Stimulated activated memory B cell treated with anti-CD40 and anti-IgM and Interleukin-4, amounts not matched to agents 10 μg/mL and 1 μg/mL and 100 μg/mL, for 72 hours (primary cell): ENCODE data around the gene RBFOX2.

Source experiments
- ATAC-seq: fragments of 150-1000 bp; cut with Tn5 transposase; 2 replicates; pipeline ENCODE4 v1.10.0; 2021
- H3K27ac Mint-ChIP-seq: one replicate; pipeline ENCODE4 v1.8.0; 2022; ENCODE audit warnings: mild to moderate bottlenecking, mixed read lengths
- H3K27me3 Mint-ChIP-seq: one replicate; pipeline ENCODE4 v1.8.0; 2022; ENCODE audit warnings: mixed read lengths
- H3K36me3 Mint-ChIP-seq: one replicate; pipeline ENCODE4 v1.8.0; 2022; ENCODE audit warnings: mixed read lengths
- H3K4me1 Mint-ChIP-seq: one replicate; pipeline ENCODE4 v1.8.0; 2022; ENCODE audit warnings: mixed read lengths
- H3K4me3 Mint-ChIP-seq: one replicate; pipeline ENCODE4 v1.8.0; 2022; ENCODE audit warnings: mild to moderate bottlenecking, moderate library complexity, mixed read lengths
- H3K9me3 Mint-ChIP-seq: one replicate; pipeline ENCODE4 v1.8.0; 2022; ENCODE audit warnings: mixed read lengths

The RBFOX2 gene

GRCh38 chr22:35844886-35845285 lies 183.7 kb downstream of the RBFOX2 start:
- Mint-ChIP-seq H3K36me3 (no peaks in the 10 kb centered on the region), H3K27ac (no peak overlapping the region), H3K4me3 (no peak overlapping the region), H3K9me3 (no peaks in the 10 kb centered on the region), H3K4me1 (peaks cover 6% of the 10 kb centered on the region), H3K27me3 (peaks cover 37% of the 10 kb centered on the region)
- no peak for ATAC-seq

- no peak overlapping the region for H3K4me3 Mint-ChIP-seq
- peaks cover 51% of the 10 kb centered on the region for H3K27me3 Mint-ChIP-seq
- no peaks in the 10 kb centered on the region for H3K9me3 Mint-ChIP-seq
- no peak overlapping the region for H3K27ac Mint-ChIP-seq
- H3K4me1 Mint-ChIP-seq = peaks cover 10% of the 10 kb centered on the region
- H3K36me3 Mint-ChIP-seq = no peaks in the 10 kb centered on the region
- no peak for ATAC-seq
Observed at GRCh38 chr22:35842954-35843353, 185.7 kb downstream of the RBFOX2 start.

GRCh38 chr22:35842519-35842913 lies 186.1 kb downstream of the RBFOX2 start:
- no peak for ATAC-seq
- Mint-ChIP-seq H3K36me3 (no peaks in the 10 kb centered on the region), H3K4me1 (peaks cover 10% of the 10 kb centered on the region), H3K27ac (no peak overlapping the region), H3K27me3 (peaks cover 56% of the 10 kb centered on the region), H3K9me3 (no peaks in the 10 kb centered on the region), H3K4me3 (no peak overlapping the region)

GRCh38 chr22:35841907-35842518 lies 186.6 kb downstream of the RBFOX2 start:
- Mint-ChIP-seq H3K36me3 (no peaks in the 10 kb centered on the region), H3K27ac (no peak overlapping the region), H3K4me3 (no peak overlapping the region), H3K9me3 (no peaks in the 10 kb centered on the region), H3K4me1 (peaks cover 10% of the 10 kb centered on the region), H3K27me3 (peaks cover 58% of the 10 kb centered on the region)
- no peak for ATAC-seq

DNA sequence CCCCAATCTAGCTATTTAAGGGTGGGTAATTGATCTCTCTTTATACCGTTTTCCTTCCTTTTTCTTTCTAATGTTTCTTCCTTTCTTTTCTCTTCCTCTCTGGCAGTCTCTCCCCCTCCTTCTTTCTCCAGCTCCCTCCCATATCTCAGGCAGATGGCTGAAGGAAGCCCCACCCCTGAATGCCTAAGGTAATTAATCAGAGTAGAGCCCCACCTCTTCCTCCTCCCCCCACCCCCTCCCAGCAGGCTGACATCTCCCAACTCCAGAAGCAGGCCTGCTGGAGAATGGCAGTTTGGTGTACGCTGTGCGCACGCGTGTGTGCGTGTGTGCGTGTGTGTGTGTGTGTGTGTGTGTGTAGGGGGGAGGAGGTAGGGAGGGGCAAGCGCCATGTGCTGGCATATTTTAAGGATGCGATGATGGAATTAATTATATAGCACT lies 188.3 kb downstream of the RBFOX2 start:
- Mint-ChIP-seq H3K36me3 (no peaks in the 10 kb centered on the region), H3K4me3 (no peak overlapping the region)

GRCh38 chr22:35839841-35840301 lies 188.8 kb downstream of the RBFOX2 start:
- Mint-ChIP-seq H3K27ac (no peak overlapping the region), H3K27me3 (peaks cover 63% of the 10 kb centered on the region), H3K9me3 (no peaks in the 10 kb centered on the region), H3K4me1 (peaks cover 10% of the 10 kb centered on the region), H3K4me3 (no peak overlapping the region), H3K36me3 (no peaks in the 10 kb centered on the region)
- no peak for ATAC-seq

More for the DNA sequence above, 188.3 kb downstream of the RBFOX2 start:
- Mint-ChIP-seq H3K27ac (no peak overlapping the region), H3K27me3 (peaks cover 63% of the 10 kb centered on the region), H3K9me3 (no peaks in the 10 kb centered on the region), H3K4me1 (peaks cover 10% of the 10 kb centered on the region)
- no peak for ATAC-seq

GRCh38 chr22:35838855-35839576 lies 189.6 kb downstream of the RBFOX2 start:
- no peak for ATAC-seq

GRCh38 chr22:35837101-35837727 lies 191.4 kb downstream of the RBFOX2 start:
- peaks cover 42% of the 10 kb centered on the region for H3K27me3 Mint-ChIP-seq
- no peak overlapping the region for H3K4me3 Mint-ChIP-seq
- H3K4me1 Mint-ChIP-seq = peaks cover 10% of the 10 kb centered on the region
- H3K9me3 Mint-ChIP-seq = no peaks in the 10 kb centered on the region
- no peaks in the 10 kb centered on the region for H3K36me3 Mint-ChIP-seq
- ATAC-seq = no peak
- no peak overlapping the region for H3K27ac Mint-ChIP-seq

More at GRCh38 chr22:35838855-35839576, 189.6 kb downstream of the RBFOX2 start:
- H3K4me3 Mint-ChIP-seq = no peak overlapping the region
- no peaks in the 10 kb centered on the region for H3K9me3 Mint-ChIP-seq
- H3K27ac Mint-ChIP-seq = no peak overlapping the region
- H3K27me3 Mint-ChIP-seq = peaks cover 57% of the 10 kb centered on the region
- H3K36me3 Mint-ChIP-seq = no peaks in the 10 kb centered on the region
- H3K4me1 Mint-ChIP-seq = peaks cover 10% of the 10 kb centered on the region

DNA sequence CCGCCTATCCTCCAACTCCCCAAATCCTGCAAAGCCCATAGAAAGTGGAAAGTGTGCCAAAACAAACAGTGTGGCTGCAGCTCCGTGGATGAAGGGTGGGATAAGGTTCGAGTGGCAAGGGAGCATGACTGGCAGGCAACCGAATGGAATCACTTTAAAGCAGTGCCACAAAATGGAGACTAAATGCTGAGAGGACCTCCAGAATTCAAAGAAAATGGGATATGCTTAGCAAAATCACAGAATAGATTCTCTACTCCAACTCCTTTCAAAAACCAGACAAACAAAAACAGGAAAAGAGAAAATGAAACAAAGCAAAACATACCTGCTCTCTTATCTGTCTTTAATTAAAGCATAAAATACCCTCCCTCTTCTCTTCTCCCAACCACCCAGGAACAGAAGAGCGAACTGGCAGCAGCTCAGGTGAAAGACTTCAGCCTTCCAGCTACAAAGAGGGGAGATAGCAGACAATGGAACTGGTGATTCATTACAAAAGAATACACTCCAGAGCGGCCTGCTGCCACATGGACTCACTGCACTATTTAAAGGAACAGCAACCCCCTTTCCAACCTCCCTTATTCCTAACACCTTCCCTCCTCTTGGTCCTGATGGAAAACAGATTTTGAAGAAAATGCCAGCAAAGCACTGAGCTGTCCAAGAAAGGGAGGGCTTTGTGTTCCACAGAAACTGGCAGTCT lies 192.5 kb downstream of the RBFOX2 start:
- Mint-ChIP-seq H3K27ac (no peak overlapping the region), H3K4me1 (peaks cover 10% of the 10 kb centered on the region)

GRCh38 chr22:35835267-35835997 lies 193.2 kb downstream of the RBFOX2 start:
- Mint-ChIP-seq H3K9me3 (no peaks in the 10 kb centered on the region), H3K4me3 (no peak overlapping the region), H3K4me1 (peaks cover 9% of the 10 kb centered on the region), H3K27ac (no peak overlapping the region), H3K36me3 (no peaks in the 10 kb centered on the region), H3K27me3 (peaks cover 40% of the 10 kb centered on the region)
- ATAC-seq = no peak

More for the DNA sequence above, 192.5 kb downstream of the RBFOX2 start:
- Mint-ChIP-seq H3K4me3 (no peak overlapping the region), H3K36me3 (no peaks in the 10 kb centered on the region), H3K27me3 (peaks cover 42% of the 10 kb centered on the region), H3K9me3 (no peaks in the 10 kb centered on the region)
- no peak for ATAC-seq

GRCh38 chr22:35834061-35834460 lies 194.6 kb downstream of the RBFOX2 start:
- ATAC-seq = no peak
- Mint-ChIP-seq H3K9me3 (no peaks in the 10 kb centered on the region), H3K27me3 (peaks cover 26% of the 10 kb centered on the region), H3K27ac (no peak overlapping the region), H3K4me3 (no peak overlapping the region), H3K4me1 (no peaks in the 10 kb centered on the region), H3K36me3 (no peaks in the 10 kb centered on the region)

DNA sequence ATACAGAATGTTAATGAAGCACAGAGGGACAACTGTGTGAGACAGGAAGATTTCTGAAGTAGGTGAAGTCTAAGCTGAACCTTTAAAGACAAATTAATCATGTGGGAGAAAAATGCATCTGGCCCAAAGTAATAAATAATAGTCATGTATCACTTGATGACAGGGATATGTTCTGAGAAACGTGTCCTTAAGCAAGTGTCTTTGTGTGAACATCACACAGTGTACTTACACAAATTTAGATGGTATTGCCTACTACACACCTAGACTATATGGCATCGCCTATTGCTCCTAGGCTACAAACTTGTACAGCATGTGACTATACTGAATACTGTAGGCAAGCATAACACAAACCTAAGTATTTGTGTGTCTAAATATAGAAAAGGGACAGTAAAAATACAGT lies 198.3 kb downstream of the RBFOX2 start:
- H3K36me3 Mint-ChIP-seq = no peaks in the 10 kb centered on the region
- H3K9me3 Mint-ChIP-seq = no peaks in the 10 kb centered on the region
- H3K4me3 Mint-ChIP-seq = no peak overlapping the region
- H3K4me1 Mint-ChIP-seq = no peaks in the 10 kb centered on the region
- H3K27me3 Mint-ChIP-seq = peaks cover 21% of the 10 kb centered on the region
- no peak overlapping the region for H3K27ac Mint-ChIP-seq
- no peak for ATAC-seq

DNA sequence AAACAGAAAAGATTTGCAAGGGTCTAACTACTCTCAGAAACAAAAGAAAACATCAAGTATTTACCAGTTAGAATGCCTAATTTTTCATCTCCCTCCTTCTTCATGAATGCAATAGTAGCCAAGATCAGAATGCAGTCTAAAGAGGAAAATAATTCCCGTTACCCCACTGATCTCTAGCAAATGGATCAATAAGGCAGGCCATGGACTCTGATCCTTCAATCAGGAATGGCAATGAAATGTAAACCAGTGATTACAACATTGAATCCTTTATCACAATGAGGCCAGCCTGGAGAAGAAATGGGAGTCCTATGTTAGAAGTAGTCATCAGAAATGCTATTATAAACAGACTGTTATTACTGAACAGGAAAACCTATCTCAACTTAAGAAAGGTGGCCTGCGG lies 204.4 kb downstream of the RBFOX2 start:
- Mint-ChIP-seq H3K27me3 (peaks cover 65% of the 10 kb centered on the region), H3K4me1 (no peaks in the 10 kb centered on the region), H3K9me3 (no peaks in the 10 kb centered on the region), H3K4me3 (no peak overlapping the region), H3K36me3 (no peaks in the 10 kb centered on the region), H3K27ac (no peak overlapping the region)
- ATAC-seq = no peak

DNA sequence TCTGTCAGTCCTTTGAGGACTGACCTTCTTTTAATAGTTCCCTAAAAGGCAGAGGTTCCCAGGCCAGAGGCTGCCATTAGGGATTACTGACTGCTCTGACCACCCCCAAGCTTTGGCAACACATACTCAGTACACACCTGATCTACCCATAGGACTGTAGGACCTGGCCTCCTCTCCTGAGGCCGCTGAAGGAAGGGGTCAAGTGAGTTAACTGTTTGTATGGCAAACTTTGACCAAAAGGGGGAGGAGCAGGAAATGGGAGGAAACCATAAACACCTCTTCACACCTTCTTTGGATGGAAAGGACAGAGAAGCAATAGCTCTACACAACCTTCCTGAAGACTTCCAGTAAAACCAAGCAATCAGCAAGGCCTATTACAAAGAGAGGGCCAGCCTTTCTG lies 207.0 kb downstream of the RBFOX2 start:
- no peaks in the 10 kb centered on the region for H3K4me1 Mint-ChIP-seq
- peaks cover 50% of the 10 kb centered on the region for H3K27me3 Mint-ChIP-seq
- no peak overlapping the region for H3K4me3 Mint-ChIP-seq
- no peak for ATAC-seq
- H3K36me3 Mint-ChIP-seq = no peaks in the 10 kb centered on the region
- no peaks in the 10 kb centered on the region for H3K9me3 Mint-ChIP-seq
- H3K27ac Mint-ChIP-seq = no peak overlapping the region

DNA sequence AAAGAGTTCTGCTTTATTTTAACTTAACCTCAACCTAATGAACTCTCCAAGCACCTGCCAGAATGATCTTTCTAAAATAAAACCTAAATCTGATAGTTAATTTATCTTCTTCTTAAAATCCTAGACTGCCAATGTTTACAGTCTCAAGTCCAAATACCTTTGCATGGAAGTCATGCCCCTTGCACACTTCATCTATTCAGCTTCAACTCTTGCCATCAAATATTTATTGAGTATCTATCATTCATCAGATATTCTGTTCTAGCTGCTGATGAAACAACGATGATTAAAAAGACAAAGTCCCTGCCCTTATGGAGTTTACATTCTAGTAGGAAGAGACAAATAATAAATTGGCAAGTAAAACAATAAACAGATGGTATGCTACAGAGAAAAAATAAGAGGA lies 209.2 kb downstream of the RBFOX2 start:
- H3K4me1 Mint-ChIP-seq = no peaks in the 10 kb centered on the region
- no peak overlapping the region for H3K4me3 Mint-ChIP-seq
- H3K9me3 Mint-ChIP-seq = no peaks in the 10 kb centered on the region
- no peaks in the 10 kb centered on the region for H3K36me3 Mint-ChIP-seq
- H3K27ac Mint-ChIP-seq = no peak overlapping the region
- ATAC-seq = no peak
- H3K27me3 Mint-ChIP-seq = peaks cover 42% of the 10 kb centered on the region
